A673 (cell line): ENCODE measurements around the gene DAPK1.

Experiments used
- EZH2 ChIP-seq: fragments of 200-600 bp; sonication (generic); IDR thresholded peaks from 2 replicates; pipeline ENCODE4 v1.6.1; 2017; ENCODE audit warnings: borderline replicate concordance, low read depth, mild to moderate bottlenecking, mixed read lengths, antibody characterized with exemption, low read length; ENCODE audit not compliant: poor library complexity, severe bottlenecking
- TF ChIP-seq, protein P1 (sequence below): fragments of 300-800, 200-600 bp; sonication (generic); conservative IDR thresholded peaks from 2 replicates; pipeline ENCODE4 v1.5.1; 2017; ENCODE audit warnings: low read depth, mild to moderate bottlenecking, antibody characterized with exemption, low read length, moderate library complexity, mixed read lengths

GRCh38 chr9:87731321-87731720, 233.7 kb downstream of the DAPK1 start:
- TF ChIP-seq, protein P1, sequence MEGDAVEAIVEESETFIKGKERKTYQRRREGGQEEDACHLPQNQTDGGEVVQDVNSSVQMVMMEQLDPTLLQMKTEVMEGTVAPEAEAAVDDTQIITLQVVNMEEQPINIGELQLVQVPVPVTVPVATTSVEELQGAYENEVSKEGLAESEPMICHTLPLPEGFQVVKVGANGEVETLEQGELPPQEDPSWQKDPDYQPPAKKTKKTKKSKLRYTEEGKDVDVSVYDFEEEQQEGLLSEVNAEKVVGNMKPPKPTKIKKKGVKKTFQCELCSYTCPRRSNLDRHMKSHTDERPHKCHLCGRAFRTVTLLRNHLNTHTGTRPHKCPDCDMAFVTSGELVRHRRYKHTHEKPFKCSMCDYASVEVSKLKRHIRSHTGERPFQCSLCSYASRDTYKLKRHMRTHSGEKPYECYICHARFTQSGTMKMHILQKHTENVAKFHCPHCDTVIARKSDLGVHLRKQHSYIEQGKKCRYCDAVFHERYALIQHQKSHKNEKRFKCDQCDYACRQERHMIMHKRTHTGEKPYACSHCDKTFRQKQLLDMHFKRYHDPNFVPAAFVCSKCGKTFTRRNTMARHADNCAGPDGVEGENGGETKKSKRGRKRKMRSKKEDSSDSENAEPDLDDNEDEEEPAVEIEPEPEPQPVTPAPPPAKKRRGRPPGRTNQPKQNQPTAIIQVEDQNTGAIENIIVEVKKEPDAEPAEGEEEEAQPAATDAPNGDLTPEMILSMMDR = no peak
- TF ChIP-seq EZH2 = no peak
